ENCODE measurements around the gene PURA. TPM values are rescaled to one million over a fixed set of nuclear protein-coding genes. Genes with fewer than 3 reads are reported as not detected.

Gene PURA
- total and polyA plus RNA-seq, 10 donors: 2.8 to 36.2 (median 23.1) TPM

GRCh38 chr5:140111859-140112551 is 1.9 kb upstream of the PURA start:
- H3K4me1 ChIP-seq: peaks cover 40 to 86% (median 68%) of the 10 kb centered on the region in 6 donors
- peaks cover 0 to 53% (median 0%) of the 10 kb centered on the region in 7 donors for H3K27me3 ChIP-seq (replicated peaks in 1 of 7)
- 52 to 69% (median 55%) methylated on average over 8 of the region's 8 CpGs for WGBS, 5 donors
- peak overlapping the region in 6 of 8 donors; percentile 5 to 97 (median 93) for H3K27ac ChIP-seq
- intact Hi-C loops (cut with DNase I; ENCODE audit: low total_unique reads): no loop called here
- H3K36me3 ChIP-seq: no peaks in the 10 kb centered on the region
- H3K4me3 ChIP-seq: peak overlapping the region in 1 of 8 donors; percentile 88
- TF ChIP-seq POLR2AphosphoS5 (IDR thresholded peaks at IDR 0.05): no peak
- TF ChIP-seq, protein P1, sequence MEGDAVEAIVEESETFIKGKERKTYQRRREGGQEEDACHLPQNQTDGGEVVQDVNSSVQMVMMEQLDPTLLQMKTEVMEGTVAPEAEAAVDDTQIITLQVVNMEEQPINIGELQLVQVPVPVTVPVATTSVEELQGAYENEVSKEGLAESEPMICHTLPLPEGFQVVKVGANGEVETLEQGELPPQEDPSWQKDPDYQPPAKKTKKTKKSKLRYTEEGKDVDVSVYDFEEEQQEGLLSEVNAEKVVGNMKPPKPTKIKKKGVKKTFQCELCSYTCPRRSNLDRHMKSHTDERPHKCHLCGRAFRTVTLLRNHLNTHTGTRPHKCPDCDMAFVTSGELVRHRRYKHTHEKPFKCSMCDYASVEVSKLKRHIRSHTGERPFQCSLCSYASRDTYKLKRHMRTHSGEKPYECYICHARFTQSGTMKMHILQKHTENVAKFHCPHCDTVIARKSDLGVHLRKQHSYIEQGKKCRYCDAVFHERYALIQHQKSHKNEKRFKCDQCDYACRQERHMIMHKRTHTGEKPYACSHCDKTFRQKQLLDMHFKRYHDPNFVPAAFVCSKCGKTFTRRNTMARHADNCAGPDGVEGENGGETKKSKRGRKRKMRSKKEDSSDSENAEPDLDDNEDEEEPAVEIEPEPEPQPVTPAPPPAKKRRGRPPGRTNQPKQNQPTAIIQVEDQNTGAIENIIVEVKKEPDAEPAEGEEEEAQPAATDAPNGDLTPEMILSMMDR (IDR thresholded peaks at IDR 0.05 in 8 of 11, conservative IDR thresholded peaks at IDR 0.05 in 3 of 11): no peak
- TF ChIP-seq POLR2A (IDR thresholded peaks at IDR 0.05): no peak
- DNase-seq: no peak
- no peaks in the 10 kb centered on the region for H3K9me3 ChIP-seq

GRCh38 chr5:140112685-140113179 is 1.2 kb upstream of the PURA start:
- Histone ChIP-seq H3K27ac (peak overlapping the region in 7 of 8 donors; percentile 91 to 97 (median 94)), H3K27me3 (replicated peaks in 1 of 7) (peaks cover 0 to 53% (median 0%) of the 10 kb centered on the region in 7 donors), H3K4me3 (peak overlapping the region in 7 of 8 donors; percentile 58 to 88 (median 73)), H3K9me3 (no peaks in the 10 kb centered on the region), H3K36me3 (no peaks in the 10 kb centered on the region), H3K4me1 (peaks cover 45 to 90% (median 73%) of the 10 kb centered on the region in 6 donors)
- TF ChIP-seq, protein P1 (IDR thresholded peaks at IDR 0.05 in 8 of 11, conservative IDR thresholded peaks at IDR 0.05 in 3 of 11): no peak
- no peak for TF ChIP-seq POLR2A (IDR thresholded peaks at IDR 0.05)
- TF ChIP-seq POLR2AphosphoS5 (IDR thresholded peaks at IDR 0.05): no peak
- DNase-seq: no peak
- intact Hi-C loops (cut with DNase I; ENCODE audit: low total_unique reads): no loop called here
- WGBS, 5 donors: 27 to 33% (median 31%) methylated on average over 11 to 13 of the region's 13 CpGs

DNA sequence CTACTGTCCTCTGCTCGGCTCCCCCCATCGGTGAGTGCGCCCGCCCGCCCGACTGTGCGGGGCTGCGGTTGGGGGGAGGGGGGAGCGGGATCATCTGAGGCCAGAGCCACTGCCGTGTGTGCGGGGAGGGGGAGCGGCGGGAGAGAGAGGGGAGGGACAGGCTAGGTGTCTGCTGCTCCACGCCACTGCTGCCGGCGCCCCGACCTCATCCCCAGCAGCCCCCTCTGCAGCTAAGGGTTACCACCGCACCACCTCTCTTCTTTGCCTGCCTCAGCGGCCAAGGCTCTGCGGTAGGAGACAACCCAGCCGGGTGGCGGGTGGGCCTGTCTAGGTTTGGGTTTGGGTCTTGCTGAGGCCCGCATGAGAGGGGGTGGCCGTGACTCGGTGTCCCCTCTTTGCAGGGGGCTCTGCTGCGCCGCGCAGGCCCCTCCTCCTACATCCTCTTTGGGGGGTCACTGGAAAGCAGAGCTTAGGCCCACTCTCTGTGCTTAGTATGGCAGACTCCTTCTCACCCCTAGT is 670 bp upstream of the PURA start:
- Histone ChIP-seq H3K36me3 (no peaks in the 10 kb centered on the region), H3K9me3 (no peaks in the 10 kb centered on the region), H3K4me3 (peak overlapping the region; percentile 34 to 88 (median 72)), H3K4me1 (peaks cover 49 to 92% (median 78%) of the 10 kb centered on the region in 6 donors), H3K27ac (peak overlapping the region; percentile 91 to 97 (median 94)), H3K27me3 (replicated peaks in 1 of 7) (peaks cover 0 to 51% (median 0%) of the 10 kb centered on the region in 7 donors)
- 0 to 3% (median 1%) methylated on average over 12 to 28 of the region's 28 CpGs for WGBS, 5 donors
- intact Hi-C loops (cut with DNase I; ENCODE audit: low total_unique reads): no loop called here
- TF ChIP-seq POLR2AphosphoS5 (IDR thresholded peaks at IDR 0.05) (no peak), POLR2A (IDR thresholded peaks at IDR 0.05) (no peak)
- TF ChIP-seq, protein P1 (IDR thresholded peaks at IDR 0.05 in 8 of 11, conservative IDR thresholded peaks at IDR 0.05 in 3 of 11): no peak
- DNase-seq: no peak

Measured in spleen (tissue), 11 donors.